GM23248 (cell line): ENCODE results near the gene TAF3. TPM values are rescaled to one million over a fixed set of nuclear protein-coding genes. Genes with fewer than 3 reads are reported as not detected.
"Not testable (repeated sequence)": the region's sequence is repeated elsewhere in the genome, so short reads cannot be mapped to it uniquely, and the experiment has no call there.

Source experiments
- DNase-seq: peaks from one replicate; pipeline ENCODE4 v3.0.0-alpha.2; 2015
- H2AFZ ChIP-seq: fragments of 200-600 bp; sonication (generic); 2 replicates; pipeline ENCODE4 v1.6.1; 2016; ENCODE audit warnings: antibody characterized with exemption
- H3F3A ChIP-seq: fragments of 200-600 bp; sonication (generic); 2 replicates; pipeline ENCODE4 v1.6.1; 2016; ENCODE audit warnings: mild to moderate bottlenecking, antibody characterized with exemption, mixed run types; ENCODE audit not compliant: insufficient read depth
- H3K27ac ChIP-seq: fragments of 200-600 bp; sonication (generic); 2 replicates; pipeline ENCODE4 v1.5.1; 2016; ENCODE audit warnings: mild to moderate bottlenecking
- H3K27me3 ChIP-seq: fragments of 200-600 bp; sonication (generic); replicated peaks from 2 replicates; pipeline ENCODE4 v1.6.1; 2016; ENCODE audit warnings: mild to moderate bottlenecking; ENCODE audit not compliant: insufficient read depth
- H3K36me3 ChIP-seq: fragments of 200-600 bp; sonication (generic); 2 replicates; pipeline ENCODE4 v1.6.1; 2016; ENCODE audit warnings: low read depth, mild to moderate bottlenecking
- H3K4me1 ChIP-seq: fragments of 200-600 bp; sonication (generic); 2 replicates; pipeline ENCODE4 v1.6.1; 2016; ENCODE audit warnings: mild to moderate bottlenecking; ENCODE audit not compliant: insufficient read depth
- H3K4me2 ChIP-seq: fragments of 200-600 bp; sonication (generic); one replicate; pipeline ENCODE4 v1.6.1; 2016; ENCODE audit warnings: mild to moderate bottlenecking; ENCODE audit not compliant: unreplicated experiment
- H3K4me3 ChIP-seq: fragments of 200-600 bp; sonication (generic); 2 replicates; pipeline ENCODE4 v1.5.1; 2016; ENCODE audit warnings: mild to moderate bottlenecking
- H3K79me2 ChIP-seq: fragments of 200-600 bp; sonication (generic); 2 replicates; pipeline ENCODE4 v1.6.1; 2016; ENCODE audit warnings: mild to moderate bottlenecking; ENCODE audit not compliant: insufficient read depth
- H3K9ac ChIP-seq: fragments of 200-600 bp; sonication (generic); 2 replicates; pipeline ENCODE4 v1.6.1; 2016; ENCODE audit warnings: mild to moderate bottlenecking
- H3K9me2 ChIP-seq: fragments of 200-600 bp; sonication (generic); 2 replicates; pipeline ENCODE4 v1.6.1; 2016; ENCODE audit warnings: mixed run types, mild to moderate bottlenecking, moderate library complexity; ENCODE audit not compliant: insufficient read depth
- H3K9me3 ChIP-seq: fragments of 200-600 bp; sonication (generic); one replicate; pipeline ENCODE4 v1.6.1; 2017; ENCODE audit warnings: low read depth
- H4K20me1 ChIP-seq: fragments of 200-600 bp; sonication (generic); 2 replicates; pipeline ENCODE4 v1.6.0; 2016; ENCODE audit not compliant: insufficient read depth
- EZH2 ChIP-seq: fragments of 200-600 bp; sonication (generic); IDR thresholded peaks from 2 replicates; pipeline ENCODE4 v1.6.1; 2018; ENCODE audit warnings: antibody characterized with exemption, mild to moderate bottlenecking; ENCODE audit not compliant: insufficient read depth, poor library complexity, severe bottlenecking
- EZH2phosphoT487 ChIP-seq: fragments of 200-600 bp; sonication (generic); IDR thresholded peaks from 2 replicates; pipeline ENCODE4 v1.6.1; 2018; ENCODE audit warnings: antibody characterized with exemption, moderate library complexity, mild to moderate bottlenecking, low read depth; ENCODE audit not compliant: insufficient read depth
- WGBS, 2 experiments: methylation state at CpG; one replicate each; pipeline ENCODE4 v1.1.6; 2015 to 2017; ENCODE audit warnings: low lambda C conversion rate in 2 of 2, low coverage in 1 of 2; ENCODE audit errors: missing lambda C conversion rate in 2 of 2; 5-methylcytosine and 5-hydroxymethylcytosine counted together
- in situ Hi-C: fragments of 300-500 bp; cut with MboI; formaldehyde crosslinking; loops from 2 replicates; pipeline ENCODE4 v1.15.0; 2020
- polyA plus RNA-seq: library from polyadenylated mRNA; unstranded; fragments of >200 nt; fragmentation: Nextera tagmentation; extraction: Ambion mirVana; gene quantifications from 2 replicates; pipeline ENCODE4 v1.2.1, GENCODE V29; 2016
- total RNA-seq: library from RNA; depleted of rRNA; stranded (reverse); fragments of >200 nt; shearing (Covaris generic); gene quantifications from 2 replicates; pipeline ENCODE4 v1.2.3, GENCODE V29; 2014

The TAF3 gene
- total and polyA plus RNA-seq, 2 experiments from 2014 or later, result 1.7 to 5.5 TPM

DNA sequence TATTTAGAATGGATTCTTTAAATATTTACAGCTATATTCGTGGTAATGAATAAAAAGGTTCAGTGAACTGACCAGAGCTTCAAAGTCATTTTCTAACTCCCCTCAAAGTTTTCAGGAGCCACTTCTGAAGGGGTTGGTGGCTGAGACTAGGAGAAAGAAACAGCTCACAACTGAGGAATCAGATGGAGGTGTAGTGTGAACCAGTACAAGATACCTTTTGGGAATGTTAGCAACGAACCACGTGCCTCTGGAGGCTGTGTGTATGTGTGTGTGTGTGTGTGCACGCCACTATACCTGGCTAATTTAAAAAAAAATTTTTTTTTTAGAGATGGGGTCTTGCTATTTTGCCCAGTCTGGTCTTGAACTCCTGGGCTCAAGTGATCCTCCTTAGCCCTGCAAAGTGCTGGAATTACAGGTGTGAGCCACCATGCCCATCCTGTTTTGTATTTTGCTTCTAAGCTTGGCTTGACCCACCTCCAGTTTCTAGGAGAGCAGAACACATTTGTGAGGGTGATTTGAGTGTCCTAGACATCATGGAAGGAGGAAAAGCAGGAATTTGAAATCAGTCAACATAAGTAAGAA is 9.5 kb upstream of the TAF3 start:
- H3K9me3 ChIP-seq, result no peaks in the 10 kb centered on the region
- H3K9ac ChIP-seq, result no peak overlapping the region
- peaks cover 32% of the 10 kb centered on the region for H3F3A ChIP-seq
- TF ChIP-seq EZH2, result no peak
- TF ChIP-seq EZH2phosphoT487, result no peak
- H3K79me2 ChIP-seq, result peaks cover 16% of the 10 kb centered on the region
- WGBS, 2 experiments, result 98 to 100% methylated on average over 4 of the region's 4 CpGs
- H3K4me1 ChIP-seq, result no peaks in the 10 kb centered on the region
- no peak overlapping the region for H2AFZ ChIP-seq
- no peak overlapping the region for H3K4me3 ChIP-seq
- no peaks in the 10 kb centered on the region for H3K27me3 ChIP-seq
- no peaks in the 10 kb centered on the region for H3K9me2 ChIP-seq
- no peaks in the 10 kb centered on the region for H4K20me1 ChIP-seq
- H3K27ac ChIP-seq, result no peak overlapping the region
- in situ Hi-C loops, result no loop called here
- H3K4me2 ChIP-seq, result no peak overlapping the region
- H3K36me3 ChIP-seq, result peaks cover 35% of the 10 kb centered on the region
- no peak for DNase-seq

DNA sequence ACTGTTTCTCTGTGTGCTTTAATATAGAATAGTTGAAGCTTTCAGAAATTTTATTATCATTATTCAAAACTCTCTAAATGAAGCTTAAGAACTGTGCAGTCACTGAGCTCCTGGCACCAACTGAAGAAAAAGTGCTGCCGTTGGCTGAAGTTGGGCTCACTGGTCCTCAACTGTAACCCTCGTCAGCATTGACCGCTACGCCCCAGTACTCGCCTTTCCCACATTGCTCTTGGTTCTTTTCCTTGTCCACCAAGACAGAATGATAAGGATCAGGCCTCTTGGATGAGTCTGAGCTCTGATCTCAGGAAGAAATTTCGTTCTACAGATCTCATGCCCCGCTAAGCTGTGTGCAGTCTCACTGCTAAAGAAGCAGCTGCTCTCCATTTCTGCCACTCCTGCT is 7.9 kb upstream of the TAF3 start:
- H3K9me3 ChIP-seq, result no peaks in the 10 kb centered on the region
- no peaks in the 10 kb centered on the region for H3K79me2 ChIP-seq
- DNase-seq, result no peak
- H3F3A ChIP-seq, result peaks cover 32% of the 10 kb centered on the region
- no peak overlapping the region for H3K4me2 ChIP-seq
- in situ Hi-C loops, result no loop called here
- H3K27ac ChIP-seq, result no peak overlapping the region
- WGBS, 2 experiments, result 74 to 78% methylated on average over 7 of the region's 7 CpGs
- peaks cover 19% of the 10 kb centered on the region for H3K36me3 ChIP-seq
- H3K27me3 ChIP-seq, result no peaks in the 10 kb centered on the region
- H4K20me1 ChIP-seq, result no peaks in the 10 kb centered on the region
- H2AFZ ChIP-seq, result no peak overlapping the region
- H3K9me2 ChIP-seq, result no peaks in the 10 kb centered on the region
- H3K4me1 ChIP-seq, result no peaks in the 10 kb centered on the region
- TF ChIP-seq EZH2phosphoT487, result no peak
- no peak overlapping the region for H3K4me3 ChIP-seq
- no peak overlapping the region for H3K9ac ChIP-seq

DNA sequence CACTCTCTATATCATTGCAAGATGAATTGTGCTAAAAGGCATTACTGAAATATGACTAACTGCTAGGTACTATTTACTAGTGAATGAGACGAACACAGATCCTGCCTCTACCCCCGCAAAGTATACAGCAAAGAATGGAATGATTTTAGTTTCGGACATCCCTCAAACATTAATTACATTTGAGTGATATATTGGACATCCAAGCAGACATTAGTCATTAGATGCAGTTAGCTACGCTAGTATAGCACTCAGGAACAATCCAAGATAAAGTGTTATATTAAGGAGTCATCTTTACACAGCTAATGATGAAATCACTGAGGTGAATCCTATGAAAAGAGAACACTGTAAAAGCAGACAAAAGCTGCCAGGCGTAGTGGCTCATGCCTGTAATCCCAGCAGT is 7.3 kb upstream of the TAF3 start:
- Histone ChIP-seq H3K9ac (no peak overlapping the region), H3K27me3 (no peaks in the 10 kb centered on the region), H3K27ac (no peak overlapping the region), H3K9me2 (no peaks in the 10 kb centered on the region), H3K9me3 (no peaks in the 10 kb centered on the region), H2AFZ (no peak overlapping the region), H3K4me2 (no peak overlapping the region), H4K20me1 (no peaks in the 10 kb centered on the region), H3K79me2 (no peaks in the 10 kb centered on the region), H3K4me1 (no peaks in the 10 kb centered on the region), H3K36me3 (peaks cover 19% of the 10 kb centered on the region), H3F3A (peaks cover 32% of the 10 kb centered on the region), H3K4me3 (no peak overlapping the region)
- in situ Hi-C loops, result no loop called here
- TF ChIP-seq EZH2 (no peak), EZH2phosphoT487 (no peak)
- DNase-seq, result no peak
- WGBS, 2 experiments, result 84 to 88% methylated on average over 5 of the region's 5 CpGs

DNA sequence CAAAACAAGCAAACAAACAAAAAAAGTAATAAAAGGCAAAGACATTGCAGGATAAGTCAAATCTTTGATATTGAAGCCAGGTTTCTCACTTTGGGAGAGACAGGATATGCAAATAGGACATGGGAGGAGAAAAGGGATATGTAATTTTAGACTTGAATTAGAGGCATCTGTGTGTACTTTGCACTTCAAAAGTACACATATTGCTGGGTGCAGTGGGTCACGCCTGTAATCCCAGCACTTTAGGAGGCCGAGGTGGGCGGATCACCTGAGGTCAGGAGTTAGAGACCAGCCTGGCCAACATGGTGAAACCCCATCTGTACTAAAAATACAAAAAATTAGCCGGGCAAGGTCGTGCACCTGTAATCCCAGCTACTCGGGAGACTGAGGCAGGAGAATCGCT is 6.6 kb upstream of the TAF3 start:
- Histone ChIP-seq H3F3A (peaks cover 32% of the 10 kb centered on the region), H3K36me3 (peaks cover 15% of the 10 kb centered on the region)
- in situ Hi-C loops, H3K9me2 ChIP-seq, H2AFZ ChIP-seq, H3K27ac ChIP-seq, H3K4me1 ChIP-seq, H3K4me2 ChIP-seq, H3K9me3 ChIP-seq, H3K9ac ChIP-seq, H3K4me3 ChIP-seq, H3K79me2 ChIP-seq, DNase-seq, H3K27me3 ChIP-seq, H4K20me1 ChIP-seq: not testable (repeated sequence)
- WGBS, 2 experiments, result 79 to 80% methylated on average over 7 of the region's 7 CpGs

DNA sequence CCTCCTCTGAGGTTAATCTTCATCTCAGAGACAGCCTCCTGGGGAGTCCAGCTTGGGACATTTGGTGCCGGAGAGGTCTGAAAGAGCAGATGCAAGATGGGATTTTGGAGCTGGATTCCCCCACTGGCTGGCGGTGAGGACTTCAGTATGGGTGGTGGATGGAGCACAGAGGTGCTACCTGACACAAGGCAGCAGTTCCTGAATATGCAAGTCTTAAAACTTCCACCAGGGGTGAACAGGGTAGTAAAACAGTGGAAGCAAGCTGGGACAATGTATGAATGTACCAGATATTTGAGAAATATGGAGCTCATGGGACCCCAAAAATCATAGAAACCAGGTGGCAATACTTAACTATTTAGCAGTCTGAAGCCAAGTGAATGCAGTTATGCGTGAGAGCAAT is 4.8 kb upstream of the TAF3 start:
- no peak overlapping the region for H3K27ac ChIP-seq

More for the DNA sequence above, 4.8 kb upstream of the TAF3 start:
- WGBS, 2 experiments, result 45 to 49% methylated on average over 3 of the region's 3 CpGs
- H3K9me2 ChIP-seq, result no peaks in the 10 kb centered on the region
- no peak overlapping the region for H2AFZ ChIP-seq
- no peak overlapping the region for H3K4me3 ChIP-seq
- H3K36me3 ChIP-seq, result no peaks in the 10 kb centered on the region
- in situ Hi-C loops, result no loop called here
- DNase-seq, result no peak
- TF ChIP-seq EZH2phosphoT487 (no peak), EZH2 (no peak)
- H4K20me1 ChIP-seq, result no peaks in the 10 kb centered on the region
- no peaks in the 10 kb centered on the region for H3K27me3 ChIP-seq
- H3K4me1 ChIP-seq, result no peaks in the 10 kb centered on the region; the same call in 1 of the 2 replicates
- H3F3A ChIP-seq, result peaks cover 24% of the 10 kb centered on the region
- H3K9ac ChIP-seq, result no peak overlapping the region
- no peaks in the 10 kb centered on the region for H3K79me2 ChIP-seq
- no peaks in the 10 kb centered on the region for H3K9me3 ChIP-seq
- H3K4me2 ChIP-seq, result no peak overlapping the region
